ENCODE results near the gene RSL1D1.
"Not testable (repeated sequence)": the region's sequence is repeated elsewhere in the genome, so short reads cannot be mapped to it uniquely, and the experiment has no call there.

The RSL1D1 gene

DNA sequence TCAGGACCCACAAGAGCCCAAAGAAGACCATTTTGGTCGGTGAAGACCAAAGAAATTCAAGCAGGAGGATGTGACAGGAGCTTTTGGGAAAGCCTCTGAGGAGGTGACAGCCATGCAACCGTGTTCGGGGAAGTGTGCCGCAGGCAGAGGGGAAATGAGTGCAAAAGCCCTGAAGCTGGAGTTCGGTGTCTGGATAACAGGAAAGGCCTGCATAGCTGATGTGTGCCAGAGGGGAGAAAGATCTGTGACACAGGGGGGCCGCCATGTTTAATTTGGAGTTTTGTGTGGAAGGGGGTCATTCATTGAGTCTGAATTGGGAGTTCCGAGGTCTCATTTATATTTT is 53.4 kb downstream of the RSL1D1 start:
- no peak for TF ChIP-seq GATA1 (IDR thresholded peaks at IDR 0.05; ENCODE audit: low read depth, low read length)
- no peak for TF ChIP-seq POLR2A (IDR thresholded peaks at IDR 0.05; ENCODE audit: low read length)
- DNase-seq: no peak

DNA sequence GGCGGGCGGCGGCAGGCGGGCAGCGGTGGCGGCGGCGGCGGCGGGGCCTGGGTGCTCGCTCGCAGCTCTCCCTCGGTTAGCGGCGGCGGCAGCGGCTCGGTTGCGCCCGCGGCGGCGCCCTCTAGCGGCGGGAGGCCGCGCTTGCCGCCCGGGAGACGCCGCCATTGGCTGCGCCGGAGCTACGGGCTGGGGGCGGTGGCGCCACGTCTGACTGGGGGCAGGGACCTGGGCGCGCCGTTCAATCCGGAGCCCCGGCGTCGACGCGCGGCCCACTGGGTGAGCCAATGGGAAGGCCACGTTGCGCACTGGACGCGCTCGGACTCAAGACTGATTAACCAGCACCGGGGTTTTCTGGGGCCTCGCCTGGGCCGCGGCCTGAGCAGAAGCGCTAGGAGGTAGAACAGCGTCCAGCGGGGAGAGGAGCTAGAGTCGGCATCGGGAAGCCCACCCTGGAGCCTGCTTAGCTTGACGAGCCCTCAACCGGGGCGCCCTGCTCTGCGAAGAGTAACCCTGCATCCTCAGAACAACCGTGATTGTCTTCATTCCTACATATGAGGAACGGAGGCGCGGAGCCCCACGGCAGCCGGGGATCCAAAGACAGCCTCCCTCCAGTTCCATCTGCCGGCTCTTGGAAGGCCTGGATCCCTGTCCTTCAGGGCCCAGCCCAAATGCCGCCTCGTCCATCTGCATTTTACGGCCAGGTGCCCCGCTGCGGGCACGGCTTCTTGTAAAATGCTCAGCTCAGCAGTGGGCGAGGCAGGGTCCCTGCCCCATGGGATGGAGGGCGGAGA is 54.0 kb downstream of the RSL1D1 start, which contains the start of gene ZC3H7A:
Gene ZC3H7A (minus strand): TSS at position 93 of the 791 bp plus-strand sequence. CDS start 14,904 bp downstream, outside the sequence.
- DNase-seq: peak; percentile 98 to 99
- TF ChIP-seq GATA1 (IDR thresholded peaks at IDR 0.05; ENCODE audit: low read depth, low read length) (no peak), POLR2A (IDR thresholded peaks at IDR 0.05; ENCODE audit: low read length) (peak; percentile 92)

DNA sequence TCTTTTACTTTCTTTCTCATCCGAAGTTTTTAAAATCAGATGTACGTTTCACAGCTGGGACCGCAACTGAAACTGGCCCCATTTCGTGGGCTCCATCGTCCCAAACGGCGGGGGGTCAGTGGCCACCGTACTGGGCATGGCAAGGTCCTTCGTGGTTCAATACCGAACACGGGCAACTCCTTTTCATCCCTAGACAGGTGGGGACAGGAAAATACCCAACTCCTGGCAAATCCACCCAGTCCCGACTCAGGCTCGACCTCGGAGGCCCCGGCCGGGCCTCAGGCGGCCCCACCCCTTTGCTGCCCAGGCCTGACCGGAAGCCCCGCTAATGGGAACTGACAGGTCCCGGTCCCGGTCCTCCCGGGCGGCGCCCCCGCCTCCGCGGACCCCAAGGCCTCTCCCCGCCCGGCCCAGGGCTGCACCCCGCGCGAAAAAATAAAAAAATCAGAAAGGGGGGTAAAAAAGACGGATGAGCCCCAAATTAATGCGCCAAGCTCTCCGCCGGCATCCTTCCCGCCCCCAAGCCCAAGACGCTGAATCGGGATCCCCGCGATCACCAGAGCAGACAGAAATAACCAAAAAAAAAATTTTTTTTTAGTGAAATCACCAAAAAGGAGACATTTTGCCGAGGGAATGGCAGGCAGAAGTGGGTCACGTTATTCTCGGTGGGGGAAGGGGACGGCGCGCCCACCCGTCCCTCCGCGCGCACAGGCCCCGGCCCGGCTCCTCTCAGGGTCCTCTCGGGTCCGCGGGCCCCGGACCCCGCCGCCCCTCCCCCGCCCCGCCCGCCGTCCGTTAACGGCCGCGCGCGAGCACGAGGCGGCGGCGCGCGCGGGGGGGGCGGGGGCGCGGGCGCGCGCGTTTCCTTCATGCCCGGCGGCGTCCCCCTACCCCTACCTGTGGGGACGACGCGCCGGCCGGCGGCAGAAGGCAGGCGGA is 54.8 kb downstream of the RSL1D1 start:
- peak; percentile 62 to 68 for DNase-seq
- no peak for TF ChIP-seq POLR2A (IDR thresholded peaks at IDR 0.05; ENCODE audit: low read length)
- no peak for TF ChIP-seq GATA1 (IDR thresholded peaks at IDR 0.05; ENCODE audit: low read depth, low read length)

DNA sequence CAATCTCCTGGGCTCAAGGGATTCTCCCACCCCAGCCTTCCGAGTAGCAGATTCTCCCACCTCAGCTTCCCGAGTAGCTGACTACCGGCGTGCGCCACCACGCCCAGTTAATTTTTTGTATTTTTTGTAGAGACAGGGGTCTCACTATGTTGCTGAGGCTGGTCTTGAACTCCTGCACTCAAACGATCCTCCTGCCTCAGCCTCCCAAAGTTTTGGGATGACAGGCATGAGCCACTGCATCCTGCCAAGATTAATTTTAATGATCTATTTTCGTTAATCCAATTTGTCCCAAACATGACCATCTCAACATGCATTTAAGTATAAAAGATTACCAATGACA is 55.5 kb downstream of the RSL1D1 start:
- no peak for TF ChIP-seq GATA1 (IDR thresholded peaks at IDR 0.05; ENCODE audit: low read depth, low read length)
- no peak for TF ChIP-seq POLR2A (IDR thresholded peaks at IDR 0.05; ENCODE audit: low read length)
- DNase-seq: no peak

DNA sequence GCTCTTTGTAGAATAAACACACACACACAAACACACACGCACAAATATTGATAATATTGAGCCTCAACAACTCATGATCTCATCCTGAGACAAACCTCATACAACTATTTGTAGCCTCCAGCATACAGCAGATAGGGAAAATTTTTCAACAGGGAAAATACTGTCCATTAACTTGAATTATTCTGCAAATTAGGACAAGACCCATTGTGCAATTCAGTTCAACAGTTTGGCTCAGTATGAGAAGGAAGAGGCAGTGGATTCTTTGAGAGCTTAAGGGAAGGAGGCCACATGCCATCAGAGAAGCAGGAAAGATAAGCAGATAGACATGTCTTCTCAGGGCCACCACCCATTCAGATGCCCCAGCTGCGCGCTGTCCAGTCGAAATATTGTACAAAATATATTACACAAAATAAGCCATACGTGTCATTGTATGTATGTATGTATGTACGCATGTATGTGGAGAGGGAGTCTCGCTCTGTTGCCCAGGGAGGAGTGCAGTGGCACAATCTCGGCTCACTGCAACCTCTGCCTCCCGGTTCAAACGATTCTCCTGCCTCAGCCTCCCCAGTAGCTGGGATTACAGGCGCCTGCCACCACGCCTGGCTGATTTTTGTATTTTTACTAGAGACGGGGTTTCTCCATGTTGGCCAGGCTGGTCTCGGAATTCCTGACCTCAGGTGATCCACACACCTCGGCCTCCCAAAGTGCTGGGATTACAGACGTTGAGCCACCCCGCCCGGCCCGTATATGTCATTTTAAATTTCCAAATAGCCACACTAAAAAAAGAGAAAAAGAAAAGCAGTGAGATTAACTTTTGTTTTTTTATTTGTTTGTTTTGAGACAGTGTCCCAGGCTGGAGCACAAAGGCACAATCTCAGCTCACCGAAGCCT is 56.1 kb downstream of the RSL1D1 start:
- TF ChIP-seq GATA1 (IDR thresholded peaks at IDR 0.05; ENCODE audit: low read depth, low read length) (no peak), POLR2A (IDR thresholded peaks at IDR 0.05; ENCODE audit: low read length) (no peak)
- DNase-seq: peak; percentile 33 to 45

DNA sequence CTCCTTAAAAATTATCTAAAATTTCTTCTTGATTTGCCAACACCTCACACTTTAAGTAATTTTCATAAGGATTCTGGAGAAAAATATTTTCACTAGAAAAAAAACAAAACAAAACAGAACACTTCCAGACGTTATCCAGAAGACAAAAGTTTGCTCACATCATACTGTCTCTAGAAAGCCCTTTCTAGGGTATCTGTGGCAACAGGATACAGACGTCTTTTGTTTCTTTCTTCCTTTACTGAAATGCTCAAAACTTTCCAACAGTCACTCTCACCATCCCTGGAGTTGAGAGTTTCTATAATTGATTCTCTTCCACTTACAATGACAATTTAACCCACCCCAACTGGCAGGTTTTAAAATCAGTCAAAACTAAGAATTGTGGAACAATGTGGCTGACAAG is 56.9 kb downstream of the RSL1D1 start:
- peak in 1 of 2 experiments; percentile 9 for DNase-seq
- TF ChIP-seq POLR2A (IDR thresholded peaks at IDR 0.05; ENCODE audit: low read length): no peak

DNA sequence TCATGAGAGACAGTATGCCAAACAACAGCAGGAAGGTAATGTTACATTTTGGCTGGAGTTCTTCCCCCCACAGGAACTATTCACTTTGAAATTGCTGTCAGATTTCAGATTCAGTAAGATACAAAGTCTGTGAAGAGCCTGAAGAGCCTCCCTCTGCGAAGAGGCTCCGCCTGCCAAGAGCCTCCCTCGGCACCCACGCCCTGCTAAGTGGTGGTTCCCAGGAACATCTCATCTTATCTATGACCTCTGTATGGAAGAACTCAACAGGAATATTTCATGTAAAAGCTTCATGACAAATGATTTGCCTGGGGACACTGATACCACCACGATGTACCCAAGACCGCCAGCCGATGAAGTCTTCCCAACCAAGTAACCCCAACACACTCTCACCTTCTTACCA is 57.5 kb downstream of the RSL1D1 start:
- TF ChIP-seq POLR2A (IDR thresholded peaks at IDR 0.05; ENCODE audit: low read length) (no peak), GATA1 (IDR thresholded peaks at IDR 0.05; ENCODE audit: low read depth, low read length) (no peak)
- DNase-seq: peak; percentile 28 to 48

DNA sequence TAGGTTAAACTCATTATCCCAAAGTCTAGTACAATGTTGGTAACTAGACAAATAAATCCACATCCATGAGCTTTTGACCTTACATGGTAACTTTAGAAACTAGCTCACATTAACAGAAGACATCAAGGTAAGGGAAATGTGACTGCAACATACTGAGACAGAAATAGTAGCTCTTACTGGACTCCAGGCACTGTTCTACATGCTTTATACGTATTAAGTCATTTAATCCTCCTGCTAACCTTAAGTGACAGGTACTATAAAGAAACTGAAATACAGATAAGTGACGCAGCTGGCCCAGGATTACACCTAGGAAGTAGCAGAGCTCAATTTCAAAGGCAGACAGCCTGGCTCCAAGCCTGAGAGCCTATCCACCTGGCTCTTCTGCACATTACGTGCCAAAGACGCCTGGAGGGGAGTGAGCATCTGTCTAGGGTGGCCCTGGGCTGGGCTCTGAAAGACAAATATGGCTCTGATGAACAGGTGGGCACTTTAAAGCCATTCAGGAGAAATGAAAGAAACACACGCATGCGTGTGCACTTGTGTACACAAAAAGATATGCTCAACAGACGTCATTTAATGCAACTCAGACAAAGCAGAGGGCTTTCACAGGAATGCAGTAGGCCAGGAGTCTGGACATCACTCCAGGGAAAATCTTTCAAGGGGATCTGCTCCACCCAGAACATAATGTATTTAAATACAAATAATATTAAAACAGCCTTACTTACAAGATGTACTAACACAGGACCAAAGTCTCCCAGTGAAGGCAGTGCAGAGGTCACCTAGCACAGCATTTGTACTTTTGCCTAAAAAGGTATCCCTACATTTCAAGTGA is 58.7 kb downstream of the RSL1D1 start:
- no peak for DNase-seq
- TF ChIP-seq POLR2A (IDR thresholded peaks at IDR 0.05; ENCODE audit: low read length): no peak
- TF ChIP-seq GATA1 (IDR thresholded peaks at IDR 0.05; ENCODE audit: low read depth, low read length): no peak

DNA sequence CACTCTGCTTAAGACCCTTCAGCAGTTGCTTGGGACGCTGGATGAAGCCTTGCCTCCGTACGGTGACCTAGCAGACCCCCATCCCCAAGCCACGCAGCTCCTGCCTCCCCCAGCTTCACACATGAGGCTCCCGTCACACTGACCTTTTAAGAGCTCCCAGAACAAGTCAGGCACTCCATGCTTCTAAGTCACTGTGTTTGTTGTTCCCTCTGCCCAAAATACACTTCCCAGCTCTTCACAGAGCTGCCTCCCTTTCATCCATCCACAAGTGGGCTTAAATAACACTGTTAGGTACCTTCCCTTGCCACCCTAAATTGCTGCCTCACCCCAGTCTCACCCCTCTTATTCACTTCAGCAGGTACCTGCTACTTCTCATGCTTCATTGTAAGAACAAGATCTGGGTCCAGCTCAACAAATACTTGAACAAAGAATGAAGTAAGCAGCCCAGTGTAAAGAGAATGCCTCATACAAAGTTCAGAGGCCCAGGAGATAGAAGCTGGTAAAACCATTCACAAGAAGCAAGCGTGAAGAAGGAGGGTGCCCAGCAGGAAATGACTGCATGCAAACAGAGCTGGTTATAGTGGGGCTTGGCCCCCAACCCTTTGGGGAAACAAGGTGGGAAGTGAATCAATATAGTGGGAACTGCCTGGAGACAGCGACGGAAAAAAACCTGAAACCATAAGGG is 60.1 kb downstream of the RSL1D1 start:
- no peak for DNase-seq
- TF ChIP-seq POLR2A (IDR thresholded peaks at IDR 0.05; ENCODE audit: low read length) (no peak), GATA1 (IDR thresholded peaks at IDR 0.05; ENCODE audit: low read depth, low read length) (no peak)

DNA sequence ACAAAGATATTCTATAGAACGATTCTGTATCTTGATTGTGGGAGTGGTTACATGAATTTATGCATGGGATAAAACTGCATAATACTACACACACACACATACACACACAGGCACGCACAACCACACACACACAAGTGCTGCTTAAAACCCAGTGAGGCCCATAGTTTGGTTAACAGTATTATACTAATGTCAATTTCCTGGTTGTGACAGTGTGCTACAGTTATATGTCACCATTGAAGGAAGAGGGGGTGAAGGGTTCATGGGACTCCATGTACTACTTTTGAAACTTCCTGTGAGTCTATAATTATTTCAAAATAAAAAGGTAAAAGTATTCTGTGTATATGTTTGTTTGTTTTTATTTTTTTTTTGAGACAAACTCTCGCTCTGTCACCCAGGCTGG is 62.4 kb downstream of the RSL1D1 start:
- no peak for DNase-seq
- TF ChIP-seq POLR2A (IDR thresholded peaks at IDR 0.05; ENCODE audit: low read length): no peak
- TF ChIP-seq GATA1 (IDR thresholded peaks at IDR 0.05; ENCODE audit: low read depth, low read length): no peak

DNA sequence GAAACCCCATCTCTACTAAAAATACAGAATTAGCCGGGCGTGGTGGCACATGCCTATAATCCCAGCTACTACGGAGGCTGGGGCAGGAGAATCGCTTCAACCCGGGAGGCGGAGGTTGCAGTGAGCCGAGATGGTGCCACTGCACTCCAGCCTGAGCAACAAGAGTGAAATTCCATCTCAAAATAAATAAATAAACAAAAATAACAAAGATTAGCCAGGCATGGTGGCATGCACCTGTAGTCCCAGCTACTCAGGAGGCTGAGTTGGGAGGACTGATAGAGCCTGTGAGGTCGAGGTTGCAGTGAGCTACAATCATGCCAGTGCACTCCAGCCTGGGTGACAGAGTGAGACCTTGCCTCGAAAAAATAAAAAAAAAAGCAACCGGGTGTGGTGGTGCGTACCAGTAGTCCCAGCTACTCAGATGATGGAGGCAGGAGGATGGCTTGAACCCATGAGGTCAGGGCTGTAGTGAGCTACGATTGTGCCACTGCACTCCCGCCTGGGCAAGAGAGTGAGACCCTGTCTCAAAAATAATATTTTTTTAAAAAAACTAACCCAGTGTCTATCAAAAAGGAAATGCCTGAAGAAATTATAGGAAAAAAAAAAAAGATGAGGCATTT is 66.3 kb downstream of the RSL1D1 start:
- DNase-seq: not testable (repeated sequence)

DNA sequence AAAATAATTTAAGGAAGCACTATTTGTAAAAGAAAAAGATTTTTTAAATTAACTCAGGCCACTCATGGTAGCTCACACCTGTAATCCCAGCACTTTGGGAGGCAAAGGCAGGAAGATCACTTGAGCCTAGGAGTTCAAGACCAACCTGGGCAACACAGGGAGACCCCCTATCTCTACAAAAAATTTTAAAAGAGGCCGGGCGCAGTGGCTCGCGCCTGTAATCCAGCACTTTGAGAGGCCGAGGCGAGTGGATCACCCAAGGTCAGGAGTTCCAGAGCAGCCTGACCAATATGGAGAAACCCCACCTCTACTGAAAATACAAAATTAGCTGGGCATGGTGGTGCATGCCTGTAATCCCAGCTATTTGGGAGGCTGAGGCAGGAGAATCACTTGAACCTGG is 67.0 kb downstream of the RSL1D1 start:
- DNase-seq: not testable (repeated sequence)
